Suprapubic skin (tissue), 4 donors: ENCODE results near the gene SCUBE3. TPM values are rescaled to one million over a fixed set of nuclear protein-coding genes. Genes with fewer than 3 reads are reported as not detected.
A peak's percentile ranks its signal among the peaks of the same experiment; 100 is the strongest.

Source experiments
- DNase-seq, 2 donors: peaks; one replicate each; pipeline ENCODE4 v3.0.0-alpha.2; 2019; ENCODE audit warnings: low spot score in 2 of 2
- H3K27ac ChIP-seq: fragments of 200-600 bp; sonication (generic); one replicate; pipeline ENCODE4 v1.5.1; 2019
- H3K27me3 ChIP-seq: fragments of 200-600 bp; sonication (generic); one replicate; pipeline ENCODE4 v1.5.1; 2019
- H3K36me3 ChIP-seq: fragments of 200-600 bp; sonication (generic); one replicate; pipeline ENCODE4 v1.5.1; 2019
- H3K4me1 ChIP-seq: fragments of 200-600 bp; sonication (generic); one replicate; pipeline ENCODE4 v1.5.1; 2019
- H3K4me3 ChIP-seq: fragments of 200-600 bp; sonication (generic); one replicate; pipeline ENCODE4 v1.5.1; 2019; ENCODE audit warnings: mild to moderate bottlenecking
- H3K9me3 ChIP-seq: fragments of 200-600 bp; sonication (generic); one replicate; pipeline ENCODE4 v1.5.1; 2019
- CTCF ChIP-seq, 2 donors: fragments of 200-600 bp in 1 of 2; fragments of 450-650 bp in 1 of 2; sonication (generic) in 1 of 2; IDR thresholded peaks; one replicate each; pipeline ENCODE4 v1.5.1; 2016 to 2019; ENCODE audit warnings: antibody characterized with exemption in 2 of 2, mild to moderate bottlenecking in 1 of 2, moderate library complexity in 1 of 2
- EP300 ChIP-seq: sonication (generic); formaldehyde crosslinking; IDR thresholded peaks from one replicate; pipeline ENCODE4 v1.6.1; 2017; ENCODE audit warnings: antibody characterized with exemption
- POLR2A ChIP-seq, 2 donors: fragments of 450-650 bp; IDR thresholded peaks; one replicate each; pipeline ENCODE4 v1.6.1; 2017; ENCODE audit warnings: antibody characterized with exemption in 2 of 2, mild to moderate bottlenecking in 2 of 2, moderate library complexity in 2 of 2
- POLR2AphosphoS5 ChIP-seq, 3 donors: sonication (generic); formaldehyde crosslinking; IDR thresholded peaks; one replicate each; pipeline ENCODE4 v1.6.1; 2017; ENCODE audit warnings: antibody characterized with exemption in 3 of 3
- WGBS: methylation state at CpG from one replicate; pipeline ENCODE4 v1.1.5; 2018; 5-methylcytosine and 5-hydroxymethylcytosine counted together
- total RNA-seq, 4 donors: library from RNA; depleted of rRNA; stranded (reverse); fragments of >200 nt; gene quantifications; one replicate each; pipeline ENCODE4 v1.1.0, GENCODE V29; 2016

Gene SCUBE3
- total RNA-seq, 4 donors from 2014 or later: 0.23 to 1.1 (median 0.73) TPM

- Histone ChIP-seq H3K4me1 (peaks cover 8% of the 10 kb centered on the region), H3K9me3 (no peaks in the 10 kb centered on the region), H3K27me3 (peaks cover 5% of the 10 kb centered on the region), H3K36me3 (no peaks in the 10 kb centered on the region), H3K4me3 (no peak overlapping the region), H3K27ac (no peak overlapping the region)
- 93% methylated on average over 3 of the region's 3 CpGs for WGBS
- TF ChIP-seq CTCF (IDR thresholded peaks at IDR 0.05) (no peak), POLR2AphosphoS5 (IDR thresholded peaks at IDR 0.05) (no peak), EP300 (no peak), POLR2A (IDR thresholded peaks at IDR 0.05) (no peak)
- DNase-seq: peak in 1 of 2 donors; percentile 38
Observed at GRCh38 chr6:35170891-35171290, 42.9 kb upstream of the SCUBE3 start.

- peaks cover 5% of the 10 kb centered on the region for H3K27me3 ChIP-seq
- DNase-seq: no peak
- H3K4me3 ChIP-seq: no peak overlapping the region
- WGBS: 70% methylated on average over 5 of the region's 5 CpGs
- no peak overlapping the region for H3K27ac ChIP-seq
- no peaks in the 10 kb centered on the region for H3K4me1 ChIP-seq
- no peaks in the 10 kb centered on the region for H3K9me3 ChIP-seq
- H3K36me3 ChIP-seq: no peaks in the 10 kb centered on the region
- no peak for TF ChIP-seq POLR2A (IDR thresholded peaks at IDR 0.05)
- no peak for TF ChIP-seq CTCF (IDR thresholded peaks at IDR 0.05)
- TF ChIP-seq POLR2AphosphoS5 (IDR thresholded peaks at IDR 0.05): no peak
- TF ChIP-seq EP300: no peak
Observed at GRCh38 chr6:35173044-35173426, 40.7 kb upstream of the SCUBE3 start.

GRCh38 chr6:35173427-35174087 lies 40.2 kb upstream of the SCUBE3 start:
- peaks cover 5% of the 10 kb centered on the region for H3K27me3 ChIP-seq
- H3K4me3 ChIP-seq: no peak overlapping the region
- no peak for TF ChIP-seq CTCF (IDR thresholded peaks at IDR 0.05)
- no peak overlapping the region for H3K27ac ChIP-seq
- 50% methylated on average over 7 of the region's 7 CpGs for WGBS
- no peaks in the 10 kb centered on the region for H3K9me3 ChIP-seq
- no peaks in the 10 kb centered on the region for H3K36me3 ChIP-seq
- DNase-seq: peak in 1 of 2 donors; percentile 20
- H3K4me1 ChIP-seq: no peaks in the 10 kb centered on the region

- H3K9me3 ChIP-seq: no peaks in the 10 kb centered on the region
- no peaks in the 10 kb centered on the region for H3K36me3 ChIP-seq
- no peaks in the 10 kb centered on the region for H3K4me1 ChIP-seq
- H3K4me3 ChIP-seq: no peak overlapping the region
- WGBS: 56% methylated on average over 2 of the region's 2 CpGs
- DNase-seq: peak in 1 of 2 donors; percentile 59
- TF ChIP-seq POLR2A (IDR thresholded peaks at IDR 0.05) (no peak), EP300 (no peak), POLR2AphosphoS5 (IDR thresholded peaks at IDR 0.05) (no peak), CTCF (IDR thresholded peaks at IDR 0.05) (no peak)
- H3K27me3 ChIP-seq: peaks cover 5% of the 10 kb centered on the region
- no peak overlapping the region for H3K27ac ChIP-seq
Observed at GRCh38 chr6:35174088-35174434, 39.7 kb upstream of the SCUBE3 start.

- H3K4me3 ChIP-seq: no peak overlapping the region
- no peaks in the 10 kb centered on the region for H3K4me1 ChIP-seq
- no peak for DNase-seq
Observed at GRCh38 chr6:35174501-35174900, 39.3 kb upstream of the SCUBE3 start.

More at GRCh38 chr6:35174501-35174900, 39.3 kb upstream of the SCUBE3 start:
- TF ChIP-seq POLR2AphosphoS5 (IDR thresholded peaks at IDR 0.05) (no peak), EP300 (no peak), CTCF (IDR thresholded peaks at IDR 0.05) (no peak)
- 80% methylated on average over 4 of the region's 4 CpGs for WGBS
- Histone ChIP-seq H3K9me3 (no peaks in the 10 kb centered on the region), H3K36me3 (no peaks in the 10 kb centered on the region), H3K27me3 (peaks cover 5% of the 10 kb centered on the region), H3K27ac (no peak overlapping the region)
